Mesendoderm (in vitro differentiated cells): ENCODE results near the gene PLOD3. TPM values are rescaled to one million over a fixed set of nuclear protein-coding genes. Genes with fewer than 3 reads are reported as not detected.
"Not testable (repeated sequence)": the region's sequence is repeated elsewhere in the genome, so short reads cannot be mapped to it uniquely, and the experiment has no call there.

Experiments used
- DNase-seq: peaks from one replicate; pipeline ENCODE4 v3.0.0; 2013
- H2AK5ac ChIP-seq: 2 replicates; pipeline ENCODE4 v1.6.1; 2013; ENCODE audit warnings: low read length, inconsistent platforms
- H2BK120ac ChIP-seq: 2 replicates; pipeline ENCODE4 v1.6.1; 2013; ENCODE audit warnings: low read depth, mild to moderate bottlenecking, low read length, moderate library complexity, mixed read lengths
- H2BK15ac ChIP-seq: replicated peaks from 2 replicates; pipeline ENCODE4 v1.6.1; 2013; ENCODE audit warnings: low read depth, mild to moderate bottlenecking, moderate library complexity
- H2BK5ac ChIP-seq: 2 replicates; pipeline ENCODE4 v1.6.1; 2013; ENCODE audit warnings: low read length, inconsistent platforms
- H3K18ac ChIP-seq: 2 replicates; pipeline ENCODE4 v1.6.1; 2013; ENCODE audit warnings: mild to moderate bottlenecking, low read length, mixed read lengths
- H3K23ac ChIP-seq: one replicate; pipeline ENCODE4 v1.6.1; 2013; ENCODE audit warnings: low read length
- H3K27ac ChIP-seq: 2 replicates; pipeline ENCODE4 v1.5.1; 2013; ENCODE audit warnings: low read depth, mild to moderate bottlenecking, inconsistent platforms, low read length, moderate library complexity
- H3K27me3 ChIP-seq: 2 replicates; pipeline ENCODE4 v1.6.1; 2013; ENCODE audit warnings: low read length, control low read depth, mild to moderate bottlenecking, inconsistent platforms; ENCODE audit not compliant: insufficient read depth, poor library complexity
- H3K36me3 ChIP-seq: 2 replicates; pipeline ENCODE4 v1.6.1; 2013; ENCODE audit warnings: low read length, inconsistent platforms; ENCODE audit not compliant: control insufficient read depth, insufficient read depth
- H3K4ac ChIP-seq: one replicate; pipeline ENCODE4 v1.6.1; 2013; ENCODE audit warnings: low read depth, mild to moderate bottlenecking, low read length, moderate library complexity
- H3K4me1 ChIP-seq: 2 replicates; pipeline ENCODE4 v1.6.1; 2013; ENCODE audit warnings: low read depth, low read length, inconsistent platforms; ENCODE audit not compliant: control insufficient read depth
- H3K4me2 ChIP-seq: 2 replicates; pipeline ENCODE4 v1.6.1; 2013; ENCODE audit warnings: low read length
- H3K4me3 ChIP-seq: 2 replicates; pipeline ENCODE4 v1.5.1; 2013; ENCODE audit warnings: mild to moderate bottlenecking, low read length
- H3K56ac ChIP-seq: one replicate; pipeline ENCODE4 v1.6.1; 2013; ENCODE audit warnings: low read length
- H3K79me1 ChIP-seq: 2 replicates; pipeline ENCODE4 v1.6.1; 2013; ENCODE audit warnings: low read length, inconsistent platforms
- H3K79me2 ChIP-seq: 2 replicates; pipeline ENCODE4 v1.6.1; 2013; ENCODE audit warnings: mild to moderate bottlenecking, low read length; ENCODE audit not compliant: control insufficient read depth, insufficient read depth
- H3K9ac ChIP-seq: 2 replicates; pipeline ENCODE4 v1.6.1; 2013; ENCODE audit warnings: low read length, inconsistent platforms
- H4K5ac ChIP-seq: one replicate; pipeline ENCODE4 v1.6.1; 2013; ENCODE audit warnings: low read length
- H4K8ac ChIP-seq: one replicate; pipeline ENCODE4 v1.6.1; 2013; ENCODE audit warnings: low read depth, mild to moderate bottlenecking, control low read depth, low read length, moderate library complexity
- WGBS: extraction: QIAGEN DNeasy Blood & Tissue Kit; methylation state at CpG from one replicate; pipeline ENCODE4 v1.1.7; 2013; ENCODE audit warnings: low lambda C conversion rate, missing lambda C conversion rate; ENCODE audit not compliant: insufficient coverage; ENCODE audit errors: extremely low coverage; 5-methylcytosine and 5-hydroxymethylcytosine counted together
- polyA plus RNA-seq, 2 experiments: library from polyadenylated mRNA; stranded (reverse); fragments of 200-250 nt; gene quantifications; one replicate each; pipeline ENCODE4 v1.2.3, GENCODE V29; 2013

Gene PLOD3, protein sequence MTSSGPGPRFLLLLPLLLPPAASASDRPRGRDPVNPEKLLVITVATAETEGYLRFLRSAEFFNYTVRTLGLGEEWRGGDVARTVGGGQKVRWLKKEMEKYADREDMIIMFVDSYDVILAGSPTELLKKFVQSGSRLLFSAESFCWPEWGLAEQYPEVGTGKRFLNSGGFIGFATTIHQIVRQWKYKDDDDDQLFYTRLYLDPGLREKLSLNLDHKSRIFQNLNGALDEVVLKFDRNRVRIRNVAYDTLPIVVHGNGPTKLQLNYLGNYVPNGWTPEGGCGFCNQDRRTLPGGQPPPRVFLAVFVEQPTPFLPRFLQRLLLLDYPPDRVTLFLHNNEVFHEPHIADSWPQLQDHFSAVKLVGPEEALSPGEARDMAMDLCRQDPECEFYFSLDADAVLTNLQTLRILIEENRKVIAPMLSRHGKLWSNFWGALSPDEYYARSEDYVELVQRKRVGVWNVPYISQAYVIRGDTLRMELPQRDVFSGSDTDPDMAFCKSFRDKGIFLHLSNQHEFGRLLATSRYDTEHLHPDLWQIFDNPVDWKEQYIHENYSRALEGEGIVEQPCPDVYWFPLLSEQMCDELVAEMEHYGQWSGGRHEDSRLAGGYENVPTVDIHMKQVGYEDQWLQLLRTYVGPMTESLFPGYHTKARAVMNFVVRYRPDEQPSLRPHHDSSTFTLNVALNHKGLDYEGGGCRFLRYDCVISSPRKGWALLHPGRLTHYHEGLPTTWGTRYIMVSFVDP
- polyA plus RNA-seq (2013, experiment 1 of 2), result 37.6 TPM
- polyA plus RNA-seq (2013, experiment 2 of 2), result 36.6 TPM

DNA sequence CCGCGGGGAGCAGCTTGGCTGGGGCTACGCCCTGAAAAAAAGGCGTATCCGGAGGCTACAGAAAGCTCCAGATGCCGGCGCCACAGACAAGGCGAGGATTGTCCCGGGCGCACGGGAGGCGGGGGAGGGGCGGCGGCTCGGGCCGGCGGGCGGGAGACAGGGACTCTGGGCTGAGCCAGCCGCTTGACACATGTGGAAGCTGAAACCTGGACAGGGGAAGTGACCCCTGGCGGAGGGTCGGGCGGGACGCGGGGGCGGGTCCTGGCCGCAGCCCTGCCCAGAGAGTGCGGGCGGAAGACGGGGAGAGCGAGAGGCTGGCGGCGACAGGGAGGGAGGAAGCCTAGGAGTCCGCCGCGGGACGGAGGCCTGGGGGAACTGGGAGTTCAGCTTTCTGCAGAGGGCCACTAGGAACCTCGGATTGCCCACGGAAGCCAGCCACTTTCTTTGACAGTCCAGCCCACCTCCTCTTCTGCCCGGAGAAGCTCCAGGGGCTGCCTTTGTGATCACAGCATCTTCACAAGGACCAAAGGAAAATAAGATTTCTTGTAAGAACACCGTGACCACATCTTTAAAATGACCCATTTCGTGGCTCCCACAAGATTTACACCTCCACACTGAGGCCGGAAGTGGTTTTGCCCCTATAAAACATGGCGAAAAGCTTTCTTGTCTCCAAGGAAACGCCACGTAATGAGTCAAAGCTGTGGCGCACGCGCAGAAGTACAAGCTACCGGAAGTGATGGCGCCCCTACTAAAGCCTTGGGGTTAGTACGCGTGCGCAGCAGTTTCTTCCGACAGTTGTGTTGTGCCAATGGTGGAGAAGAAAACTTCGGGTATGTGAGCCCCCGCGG lies at the start of gene PLOD3, which contains the start of gene ZNHIT1:
Gene PLOD3, minus strand, starts transcription at position 194 of the 848 bp plus-strand sequence. CDS start 307 bp downstream, outside the sequence.
Gene ZNHIT1, plus strand, starts transcription at position 778 of the 848 bp plus-strand sequence. Its CDS starts 31 bp downstream, at position 809.
- no peak within 1 kb of the TSS for H3K23ac ChIP-seq
- peak; percentile 99 for DNase-seq
- no CpG with 5 or more reads among the region's 57 CpGs for WGBS
- peak within 1 kb of the TSS; percentile 60 for H3K4ac ChIP-seq
- H3K36me3 ChIP-seq, result no peaks in the 10 kb centered on the region
- peak within 1 kb of the TSS; percentile 70 for H2BK5ac ChIP-seq
- H3K79me2 ChIP-seq, result peaks cover 5% of the 10 kb centered on the region
- peaks cover 12% of the 10 kb centered on the region for H3K79me1 ChIP-seq
- H3K56ac ChIP-seq, result peak within 1 kb of the TSS; percentile 92
- H2BK15ac ChIP-seq, result no peak within 1 kb of the TSS
- peak within 1 kb of the TSS; percentile 86 for H3K9ac ChIP-seq
- no peak within 1 kb of the TSS for H4K5ac ChIP-seq
- no peaks in the 10 kb centered on the region for H3K27me3 ChIP-seq
- peak within 1 kb of the TSS; percentile 74 for H3K4me3 ChIP-seq
- H3K4me1 ChIP-seq, result no peaks in the 10 kb centered on the region
- peak within 1 kb of the TSS; percentile 72 for H3K27ac ChIP-seq
- H2AK5ac ChIP-seq, result no peak within 1 kb of the TSS
- peak within 1 kb of the TSS; percentile 42 for H3K18ac ChIP-seq
- H2BK120ac ChIP-seq, result no peak within 1 kb of the TSS
- H3K4me2 ChIP-seq, result peak within 1 kb of the TSS; percentile 97
- no peak within 1 kb of the TSS for H4K8ac ChIP-seq

DNA sequence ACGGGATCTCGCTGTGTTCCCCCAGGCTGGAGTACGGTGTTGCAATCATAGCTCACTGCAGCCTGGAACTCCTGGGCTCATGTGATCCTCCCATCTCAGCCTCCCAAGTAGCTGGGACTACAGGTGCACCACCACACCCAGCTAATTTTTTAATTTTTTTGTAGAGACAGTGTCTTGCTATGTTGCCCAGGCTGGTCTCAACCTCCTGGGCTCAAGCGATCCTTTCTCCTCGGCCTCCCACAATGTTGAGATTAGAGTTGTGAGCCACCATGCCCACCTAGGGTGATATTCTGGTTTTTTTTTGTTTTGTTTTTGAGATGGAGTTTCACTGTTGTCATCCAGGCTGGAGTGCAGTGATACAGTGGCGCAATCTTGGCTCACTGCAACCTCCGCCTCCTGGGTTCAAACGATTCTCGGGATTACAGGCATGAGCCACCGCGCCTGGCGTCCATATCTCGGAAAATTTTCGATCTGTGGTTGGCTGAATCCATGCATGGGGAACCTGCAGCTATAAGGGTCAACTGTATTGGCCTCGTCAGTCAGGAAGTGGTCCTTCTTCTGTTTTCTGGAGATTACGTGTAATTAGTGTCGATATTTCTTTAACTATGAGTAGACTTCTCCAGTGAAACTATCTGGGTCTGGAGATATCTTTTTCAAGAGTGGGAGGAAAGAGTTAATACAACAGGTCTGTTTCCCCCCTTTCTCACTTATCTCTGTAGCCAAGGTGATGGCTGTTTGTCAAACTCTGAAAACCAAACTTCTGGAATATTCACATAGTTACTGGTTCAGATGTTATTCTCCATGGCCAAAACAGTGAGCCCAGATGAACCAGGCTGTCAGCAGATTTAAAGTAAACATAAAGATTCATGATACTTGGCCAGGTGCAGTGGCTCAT lies 48.5 kb upstream of the PLOD3 start:
- no peaks in the 10 kb centered on the region for H3K79me1 ChIP-seq
- no peaks in the 10 kb centered on the region for H3K79me2 ChIP-seq

GRCh38 chr7:101264102-101264706 lies 46.8 kb upstream of the PLOD3 start:
- not testable (repeated sequence) for H3K4ac ChIP-seq, H2BK15ac ChIP-seq, H3K27ac ChIP-seq, H3K79me2 ChIP-seq, DNase-seq, H2BK120ac ChIP-seq, H3K4me1 ChIP-seq, H3K79me1 ChIP-seq, H2AK5ac ChIP-seq, H3K23ac ChIP-seq, H3K4me2 ChIP-seq, H3K4me3 ChIP-seq, H3K36me3 ChIP-seq, H3K18ac ChIP-seq, H3K27me3 ChIP-seq, H4K8ac ChIP-seq, H4K5ac ChIP-seq, H2BK5ac ChIP-seq, H3K56ac ChIP-seq, H3K9ac ChIP-seq
- no CpG with 5 or more reads among the region's 6 CpGs for WGBS

More for the DNA sequence above, 48.5 kb upstream of the PLOD3 start:
- no peak overlapping the region for H3K4me2 ChIP-seq
- H3K36me3 ChIP-seq, result no peaks in the 10 kb centered on the region
- H2AK5ac ChIP-seq, result no peak overlapping the region
- H3K27me3 ChIP-seq, result no peaks in the 10 kb centered on the region
- no CpG with 5 or more reads among the region's 17 CpGs for WGBS
- H3K18ac ChIP-seq, result no peak overlapping the region
- no peak overlapping the region for H2BK120ac ChIP-seq
- H2BK5ac ChIP-seq, result no peak overlapping the region
- H3K23ac ChIP-seq, result no peak overlapping the region
- H4K5ac ChIP-seq, result no peak overlapping the region
- H3K4ac ChIP-seq, result no peak overlapping the region
- H4K8ac ChIP-seq, result no peak overlapping the region
- H3K56ac ChIP-seq, result no peak overlapping the region
- no peak overlapping the region for H3K9ac ChIP-seq
- DNase-seq, result no peak
- H3K27ac ChIP-seq, result no peak overlapping the region
- no peak overlapping the region for H2BK15ac ChIP-seq
- H3K4me3 ChIP-seq, result no peak overlapping the region
- no peaks in the 10 kb centered on the region for H3K4me1 ChIP-seq

DNA sequence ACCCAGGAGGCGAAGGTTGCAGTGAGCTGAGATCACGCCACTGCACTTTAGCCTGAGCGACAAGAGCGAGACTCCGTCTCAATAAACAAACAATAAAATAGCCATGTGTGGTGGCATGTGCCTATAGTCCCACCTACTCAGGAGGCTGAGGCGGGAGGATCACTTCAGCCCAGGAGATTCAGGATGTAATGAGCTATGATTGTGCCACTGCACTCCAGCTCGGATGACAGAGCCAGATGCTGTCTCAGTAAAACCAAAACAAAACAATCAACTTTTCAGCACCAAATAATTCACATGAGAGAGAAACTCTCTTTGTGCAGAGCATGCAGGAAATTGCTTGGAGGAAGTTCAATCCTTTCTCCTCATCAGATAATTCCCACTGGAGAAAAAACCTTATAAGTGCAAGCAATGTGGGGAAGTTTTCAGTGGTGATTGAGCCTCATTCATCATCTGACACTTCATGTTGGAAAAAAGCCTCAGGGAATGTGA lies 40.9 kb upstream of the PLOD3 start:
- Histone ChIP-seq H3K9ac (no peak overlapping the region), H3K4ac (no peak overlapping the region), H3K56ac (no peak overlapping the region), H2BK120ac (no peak overlapping the region), H3K4me2 (no peak overlapping the region), H3K27me3 (no peaks in the 10 kb centered on the region), H3K79me2 (no peaks in the 10 kb centered on the region), H3K18ac (no peak overlapping the region), H2AK5ac (no peak overlapping the region), H3K4me3 (no peak overlapping the region), H3K23ac (no peak overlapping the region), H4K8ac (no peak overlapping the region), H3K27ac (no peak overlapping the region), H3K36me3 (no peaks in the 10 kb centered on the region), H3K4me1 (no peaks in the 10 kb centered on the region), H4K5ac (no peak overlapping the region), H2BK5ac (no peak overlapping the region), H3K79me1 (no peaks in the 10 kb centered on the region), H2BK15ac (no peak overlapping the region)
- no CpG with 5 or more reads among the region's 7 CpGs for WGBS
- no peak for DNase-seq
